ENCODE results near the gene MCRS1. TPM values are rescaled to one million over a fixed set of nuclear protein-coding genes. Genes with fewer than 3 reads are reported as not detected.

Gene MCRS1
- total RNA-seq, 4 donors from 2014 or later: 35.3 to 62.5 (median 51.1) TPM

DNA sequence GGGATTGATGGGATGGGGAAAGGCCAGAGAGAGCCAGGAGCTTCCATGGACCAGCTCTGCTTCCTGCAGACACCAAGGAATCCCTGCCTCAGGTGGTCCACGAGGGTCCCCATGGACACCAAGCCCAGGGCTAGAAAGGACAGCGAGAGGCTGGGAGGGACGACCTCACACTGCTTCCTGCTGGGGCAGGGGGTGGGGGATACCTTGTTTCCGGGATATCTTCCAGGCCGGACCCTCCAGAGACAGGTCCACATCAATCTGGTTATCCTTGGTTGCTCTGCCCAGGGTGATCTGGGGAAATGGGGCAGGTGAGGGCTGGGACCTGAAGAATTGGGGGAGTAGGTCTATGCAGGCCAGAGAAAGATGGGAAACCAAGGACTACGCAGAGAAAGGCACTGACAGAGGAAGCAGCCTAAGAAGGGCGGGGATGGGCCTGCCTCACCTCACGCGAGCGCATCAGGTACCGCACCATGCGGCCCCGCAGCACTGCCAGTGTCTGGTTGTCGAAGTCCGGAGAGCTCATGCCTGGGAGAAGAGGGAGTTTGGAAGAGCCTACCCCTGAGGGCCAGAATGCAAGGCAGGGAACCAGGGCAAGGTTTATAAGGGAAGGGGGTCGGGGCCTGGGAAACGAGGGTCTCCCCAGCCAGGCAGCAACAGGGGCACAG is 8.8 kb downstream of the MCRS1 start:
- Histone ChIP-seq H3K27ac (no peak overlapping the region), H3K27me3 (no peaks in the 10 kb centered on the region), H3K9me3 (no peaks in the 10 kb centered on the region), H3K4me1 (no peaks in the 10 kb centered on the region), H3K4me3 (no peak overlapping the region), H3K36me3 (peaks cover 0 to 86% of the 10 kb centered on the region in 2 donors)
- WGBS, 2 donors (ENCODE audit: low coverage in 1 of 2): 92 to 96% methylated on average over 2 to 11 of the region's 17 CpGs
- TF ChIP-seq POLR2A (IDR thresholded peaks at IDR 0.05) (no peak), POLR2AphosphoS5 (IDR thresholded peaks at IDR 0.05) (no peak), EP300 (IDR thresholded peaks at IDR 0.05) (no peak)
- TF ChIP-seq, protein P1, sequence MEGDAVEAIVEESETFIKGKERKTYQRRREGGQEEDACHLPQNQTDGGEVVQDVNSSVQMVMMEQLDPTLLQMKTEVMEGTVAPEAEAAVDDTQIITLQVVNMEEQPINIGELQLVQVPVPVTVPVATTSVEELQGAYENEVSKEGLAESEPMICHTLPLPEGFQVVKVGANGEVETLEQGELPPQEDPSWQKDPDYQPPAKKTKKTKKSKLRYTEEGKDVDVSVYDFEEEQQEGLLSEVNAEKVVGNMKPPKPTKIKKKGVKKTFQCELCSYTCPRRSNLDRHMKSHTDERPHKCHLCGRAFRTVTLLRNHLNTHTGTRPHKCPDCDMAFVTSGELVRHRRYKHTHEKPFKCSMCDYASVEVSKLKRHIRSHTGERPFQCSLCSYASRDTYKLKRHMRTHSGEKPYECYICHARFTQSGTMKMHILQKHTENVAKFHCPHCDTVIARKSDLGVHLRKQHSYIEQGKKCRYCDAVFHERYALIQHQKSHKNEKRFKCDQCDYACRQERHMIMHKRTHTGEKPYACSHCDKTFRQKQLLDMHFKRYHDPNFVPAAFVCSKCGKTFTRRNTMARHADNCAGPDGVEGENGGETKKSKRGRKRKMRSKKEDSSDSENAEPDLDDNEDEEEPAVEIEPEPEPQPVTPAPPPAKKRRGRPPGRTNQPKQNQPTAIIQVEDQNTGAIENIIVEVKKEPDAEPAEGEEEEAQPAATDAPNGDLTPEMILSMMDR (IDR thresholded peaks at IDR 0.05): no peak
- no peak for ATAC-seq

DNA sequence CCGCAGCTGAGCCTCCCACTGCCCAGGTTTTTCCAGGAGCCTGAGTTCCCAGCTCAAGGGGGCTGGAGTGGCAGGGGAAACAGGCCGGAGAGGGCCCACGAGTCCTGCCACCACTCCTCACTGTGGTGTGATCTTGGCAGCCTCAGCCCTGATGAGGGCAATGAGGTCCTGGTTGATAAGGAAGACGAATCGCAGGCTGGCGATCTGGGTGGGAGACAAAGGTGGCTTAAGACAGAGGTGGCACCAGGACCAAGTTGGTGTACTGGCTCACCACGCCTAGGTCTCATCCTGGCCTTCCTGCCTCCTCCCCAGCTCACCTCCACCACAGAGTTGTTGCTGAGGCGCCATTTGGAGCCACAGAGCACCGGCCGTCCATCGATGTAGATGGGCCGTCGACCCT is 9.4 kb downstream of the MCRS1 start:
- no peaks in the 10 kb centered on the region for H3K4me1 ChIP-seq
- no peak for ATAC-seq
- 75% methylated on average over 2 of the region's 13 CpGs; no CpG with 5 or more reads in 1 of the 2 donors for WGBS, 2 donors (ENCODE audit: low coverage in 1 of 2)
- no peaks in the 10 kb centered on the region for H3K9me3 ChIP-seq
- TF ChIP-seq, protein P1 (IDR thresholded peaks at IDR 0.05): no peak
- TF ChIP-seq POLR2AphosphoS5 (IDR thresholded peaks at IDR 0.05) (no peak), POLR2A (IDR thresholded peaks at IDR 0.05) (no peak)
- H3K4me3 ChIP-seq: no peak overlapping the region
- no peak overlapping the region for H3K27ac ChIP-seq
- no peaks in the 10 kb centered on the region for H3K27me3 ChIP-seq
- peaks cover 0 to 80% of the 10 kb centered on the region in 2 donors for H3K36me3 ChIP-seq

GRCh38 chr12:49557917-49558215 is 10.1 kb downstream of the MCRS1 start:
- Histone ChIP-seq H3K27me3 (no peaks in the 10 kb centered on the region), H3K9me3 (no peaks in the 10 kb centered on the region), H3K36me3 (peaks cover 0 to 73% of the 10 kb centered on the region in 2 donors), H3K4me1 (no peaks in the 10 kb centered on the region), H3K27ac (no peak overlapping the region), H3K4me3 (no peak overlapping the region)
- TF ChIP-seq EP300 (IDR thresholded peaks at IDR 0.05) (no peak), POLR2A (IDR thresholded peaks at IDR 0.05) (no peak), POLR2AphosphoS5 (IDR thresholded peaks at IDR 0.05) (no peak)
- TF ChIP-seq, protein P1 (IDR thresholded peaks at IDR 0.05): no peak
- no CpG with 5 or more reads among the region's 7 CpGs for WGBS, 2 donors (ENCODE audit: low coverage in 1 of 2)
- no peak for ATAC-seq

DNA sequence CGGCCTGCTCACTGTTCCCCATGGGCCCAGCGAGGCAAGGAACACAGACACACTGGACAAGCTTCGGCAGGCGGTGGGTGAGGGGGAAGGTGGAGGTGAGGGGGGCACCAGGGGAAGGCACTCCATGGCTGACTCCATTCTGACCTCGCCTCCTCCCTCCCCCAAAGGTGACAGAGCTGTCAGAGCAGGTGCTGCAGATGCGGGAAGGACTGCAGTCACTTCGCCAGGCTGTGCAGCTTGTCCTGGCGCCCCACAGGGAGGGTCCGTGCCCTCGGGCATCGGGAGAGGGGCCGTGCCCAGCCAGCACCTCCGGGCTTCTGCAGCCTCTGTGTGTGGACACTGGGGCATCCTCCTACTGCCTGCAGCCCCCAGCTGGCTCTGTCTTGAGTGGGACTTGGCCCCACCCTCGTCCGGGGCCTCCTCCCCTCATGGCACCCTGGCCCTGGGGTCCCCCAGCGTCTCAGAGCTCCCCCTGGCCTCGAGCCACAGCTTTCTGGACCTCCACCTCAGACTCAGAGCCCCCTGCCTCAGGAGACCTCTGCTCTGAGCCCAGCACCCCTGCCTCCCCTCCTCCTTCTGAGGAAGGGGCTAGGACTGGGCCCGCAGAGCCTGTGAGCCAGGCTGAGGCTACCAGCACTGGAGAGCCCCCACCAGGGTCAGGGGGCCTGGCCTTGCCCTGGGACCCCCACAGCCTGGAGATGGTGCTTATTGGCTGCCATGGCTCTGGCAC is 10.6 kb downstream of the MCRS1 start:
- WGBS, 2 donors (ENCODE audit: low coverage in 1 of 2): no CpG with 5 or more reads among the region's 18 CpGs
- Histone ChIP-seq H3K27ac (no peak overlapping the region), H3K9me3 (no peaks in the 10 kb centered on the region), H3K27me3 (no peaks in the 10 kb centered on the region), H3K36me3 (peaks cover 0 to 68% of the 10 kb centered on the region in 2 donors), H3K4me3 (no peak overlapping the region), H3K4me1 (no peaks in the 10 kb centered on the region)
- TF ChIP-seq EP300 (IDR thresholded peaks at IDR 0.05) (no peak), POLR2AphosphoS5 (IDR thresholded peaks at IDR 0.05) (no peak), POLR2A (IDR thresholded peaks at IDR 0.05) (no peak)
- TF ChIP-seq, protein P1 (IDR thresholded peaks at IDR 0.05): no peak
- ATAC-seq: no peak

All from gastroesophageal sphincter (tissue), 4 donors.